WI38 (cell line): ENCODE measurements around the gene PCBP3.

Experiments
- H3K4me3 ChIP-seq: 2 replicates; pipeline ENCODE4 v1.5.1; 2011; ENCODE audit warnings: low read depth, mild to moderate bottlenecking, control low read depth, low read length
- TF ChIP-seq, protein P1 (sequence below): IDR thresholded peaks from 2 replicates; pipeline ENCODE4 v1.5.1; 2012; ENCODE audit warnings: low read depth, mild to moderate bottlenecking, control low read depth, low read length

The PCBP3 gene

DNA sequence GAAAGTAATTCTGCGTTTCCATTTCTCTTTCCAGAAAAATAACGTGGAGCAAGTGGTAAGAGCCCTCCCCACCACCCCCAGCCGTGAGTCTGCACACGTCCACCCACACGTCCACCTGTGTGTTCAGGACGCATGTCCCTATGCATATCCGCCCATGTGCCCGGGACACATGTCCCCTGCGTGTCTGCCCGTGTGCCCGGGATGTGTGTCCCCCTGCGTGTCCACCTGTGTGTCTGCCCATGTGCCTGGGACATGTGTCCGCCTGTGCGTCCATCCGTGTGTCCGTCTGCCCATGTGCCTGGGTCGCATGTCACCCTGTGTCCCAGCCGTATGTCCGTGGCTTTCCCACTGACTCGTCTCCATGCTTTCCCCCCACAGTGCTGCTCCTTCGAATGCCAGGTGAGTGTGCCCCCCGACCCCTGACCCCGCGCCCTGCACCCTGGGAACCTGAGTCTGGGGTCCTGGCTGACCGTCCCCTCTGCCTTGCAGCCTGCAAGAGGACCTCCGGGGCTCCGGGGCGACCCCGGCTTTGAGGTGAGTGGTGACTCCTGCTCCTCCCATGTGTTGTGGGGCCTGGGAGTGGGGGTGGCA is 343.7 kb downstream of the PCBP3 start:
- TF ChIP-seq, protein P1, sequence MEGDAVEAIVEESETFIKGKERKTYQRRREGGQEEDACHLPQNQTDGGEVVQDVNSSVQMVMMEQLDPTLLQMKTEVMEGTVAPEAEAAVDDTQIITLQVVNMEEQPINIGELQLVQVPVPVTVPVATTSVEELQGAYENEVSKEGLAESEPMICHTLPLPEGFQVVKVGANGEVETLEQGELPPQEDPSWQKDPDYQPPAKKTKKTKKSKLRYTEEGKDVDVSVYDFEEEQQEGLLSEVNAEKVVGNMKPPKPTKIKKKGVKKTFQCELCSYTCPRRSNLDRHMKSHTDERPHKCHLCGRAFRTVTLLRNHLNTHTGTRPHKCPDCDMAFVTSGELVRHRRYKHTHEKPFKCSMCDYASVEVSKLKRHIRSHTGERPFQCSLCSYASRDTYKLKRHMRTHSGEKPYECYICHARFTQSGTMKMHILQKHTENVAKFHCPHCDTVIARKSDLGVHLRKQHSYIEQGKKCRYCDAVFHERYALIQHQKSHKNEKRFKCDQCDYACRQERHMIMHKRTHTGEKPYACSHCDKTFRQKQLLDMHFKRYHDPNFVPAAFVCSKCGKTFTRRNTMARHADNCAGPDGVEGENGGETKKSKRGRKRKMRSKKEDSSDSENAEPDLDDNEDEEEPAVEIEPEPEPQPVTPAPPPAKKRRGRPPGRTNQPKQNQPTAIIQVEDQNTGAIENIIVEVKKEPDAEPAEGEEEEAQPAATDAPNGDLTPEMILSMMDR: no peak
- no peak overlapping the region for H3K4me3 ChIP-seq

DNA sequence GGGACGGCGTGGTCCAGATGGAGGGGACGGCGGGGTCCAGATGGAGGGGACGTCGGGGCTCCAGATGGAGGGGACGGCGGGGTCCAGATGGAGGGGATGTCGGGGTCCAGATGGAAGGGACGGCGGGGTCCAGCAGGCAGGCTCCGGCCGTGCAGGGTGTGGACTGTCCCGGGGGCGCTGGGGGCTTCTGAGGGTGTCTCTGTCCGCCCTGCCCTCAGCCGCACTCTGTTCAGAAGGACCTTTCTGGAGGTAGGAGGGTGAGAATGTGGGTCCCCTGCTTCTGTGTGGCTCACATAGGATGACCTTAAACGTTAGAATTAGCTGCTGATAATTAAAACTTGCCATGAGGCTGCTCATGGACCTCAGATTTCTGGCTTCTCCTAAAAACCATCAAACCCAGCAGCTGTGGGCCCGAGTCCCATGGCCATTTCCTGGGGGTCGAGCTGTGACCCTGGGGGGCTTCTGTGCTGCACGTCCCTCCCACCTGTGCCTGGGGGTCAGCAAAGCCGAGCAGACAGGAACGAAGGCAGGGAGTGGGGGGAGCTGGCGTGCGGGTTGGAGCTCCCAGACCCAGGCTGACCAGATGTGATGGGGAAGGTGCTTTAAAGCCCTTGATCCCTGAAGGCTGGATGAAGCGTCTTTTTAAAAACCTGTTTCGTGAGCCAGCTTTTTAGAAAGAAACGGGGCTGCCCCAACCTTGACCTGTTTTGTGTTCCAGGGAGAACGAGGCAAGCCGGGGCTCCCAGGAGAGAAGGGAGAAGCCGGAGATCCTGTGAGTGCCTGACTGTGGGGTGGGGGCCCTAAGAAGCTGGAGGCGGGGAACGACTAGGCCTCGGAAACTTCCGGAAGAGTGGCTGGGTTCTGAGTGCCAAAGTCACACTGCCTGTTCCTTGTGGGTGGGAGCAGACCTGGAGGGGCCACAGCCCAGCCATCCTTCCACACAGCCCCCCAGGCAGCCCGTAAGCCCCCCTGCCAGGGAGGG is 345.1 kb downstream of the PCBP3 start:
- TF ChIP-seq, protein P1: no peak
- no peak overlapping the region for H3K4me3 ChIP-seq

DNA sequence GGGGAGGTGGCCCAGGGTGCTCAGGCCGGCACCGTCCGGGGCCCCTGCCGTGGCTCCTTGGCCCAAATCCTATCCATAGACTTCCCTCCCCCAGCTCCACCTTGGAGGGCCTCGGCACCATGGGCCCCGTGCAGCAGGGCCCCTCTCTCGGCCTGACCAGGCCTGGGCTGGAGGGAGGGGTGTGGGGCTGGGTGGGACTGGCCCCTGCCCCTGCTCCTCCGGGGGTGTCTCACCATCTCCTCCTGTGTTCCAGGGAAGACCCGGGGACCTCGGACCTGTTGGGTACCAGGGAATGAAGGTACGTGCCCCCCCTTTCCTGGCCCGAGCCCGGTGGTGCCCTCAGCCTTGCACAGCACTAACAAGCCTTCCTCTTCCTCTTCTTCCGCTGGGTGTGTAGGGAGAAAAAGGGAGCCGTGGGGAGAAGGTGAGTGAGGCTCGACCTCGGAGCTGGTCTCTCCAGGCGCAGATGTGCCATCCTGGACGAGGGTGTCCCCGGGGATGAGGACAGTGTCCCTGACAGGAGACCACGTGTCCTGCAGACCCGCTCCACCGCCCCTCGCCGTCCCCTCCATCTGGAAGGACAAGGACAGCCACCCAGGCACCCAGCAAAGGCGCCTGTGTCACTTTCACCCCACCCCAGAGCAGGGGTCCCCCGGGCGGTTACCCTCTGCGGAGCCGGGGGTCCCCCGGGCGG is 346.0 kb downstream of the PCBP3 start:
- no peak overlapping the region for H3K4me3 ChIP-seq
- TF ChIP-seq, protein P1: no peak

DNA sequence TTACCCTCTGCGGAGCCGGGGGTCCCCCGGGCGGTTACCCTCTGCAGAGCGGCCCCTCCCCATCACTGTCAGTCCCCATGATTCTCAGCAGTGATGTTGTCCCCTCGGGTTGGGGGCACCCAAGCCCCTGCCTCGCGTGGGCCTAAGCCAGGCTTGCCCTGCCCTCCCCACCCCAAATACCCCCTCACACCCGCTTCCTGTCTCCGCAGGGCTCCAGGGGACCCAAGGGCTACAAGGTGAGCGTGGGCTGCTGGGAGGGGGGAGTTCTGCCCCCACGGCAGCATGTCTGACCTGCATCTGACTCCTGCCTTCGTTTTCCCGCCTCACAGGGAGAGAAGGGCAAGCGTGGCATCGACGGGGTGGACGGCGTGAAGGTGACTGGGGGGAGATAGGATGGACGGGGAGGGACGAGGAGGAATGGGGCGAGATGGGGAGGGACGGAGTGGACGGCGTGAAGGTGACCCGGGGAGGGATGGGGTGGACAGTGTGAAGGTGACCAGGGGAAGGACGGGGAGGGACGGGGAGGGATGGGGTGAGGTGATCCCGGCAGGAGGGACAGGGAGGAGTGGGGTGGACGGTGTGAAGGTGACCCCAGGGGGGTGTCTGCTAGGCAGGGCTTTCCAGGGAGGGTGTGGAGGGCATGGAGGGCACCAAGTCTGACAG is 346.7 kb downstream of the PCBP3 start:
- TF ChIP-seq, protein P1: no peak

DNA sequence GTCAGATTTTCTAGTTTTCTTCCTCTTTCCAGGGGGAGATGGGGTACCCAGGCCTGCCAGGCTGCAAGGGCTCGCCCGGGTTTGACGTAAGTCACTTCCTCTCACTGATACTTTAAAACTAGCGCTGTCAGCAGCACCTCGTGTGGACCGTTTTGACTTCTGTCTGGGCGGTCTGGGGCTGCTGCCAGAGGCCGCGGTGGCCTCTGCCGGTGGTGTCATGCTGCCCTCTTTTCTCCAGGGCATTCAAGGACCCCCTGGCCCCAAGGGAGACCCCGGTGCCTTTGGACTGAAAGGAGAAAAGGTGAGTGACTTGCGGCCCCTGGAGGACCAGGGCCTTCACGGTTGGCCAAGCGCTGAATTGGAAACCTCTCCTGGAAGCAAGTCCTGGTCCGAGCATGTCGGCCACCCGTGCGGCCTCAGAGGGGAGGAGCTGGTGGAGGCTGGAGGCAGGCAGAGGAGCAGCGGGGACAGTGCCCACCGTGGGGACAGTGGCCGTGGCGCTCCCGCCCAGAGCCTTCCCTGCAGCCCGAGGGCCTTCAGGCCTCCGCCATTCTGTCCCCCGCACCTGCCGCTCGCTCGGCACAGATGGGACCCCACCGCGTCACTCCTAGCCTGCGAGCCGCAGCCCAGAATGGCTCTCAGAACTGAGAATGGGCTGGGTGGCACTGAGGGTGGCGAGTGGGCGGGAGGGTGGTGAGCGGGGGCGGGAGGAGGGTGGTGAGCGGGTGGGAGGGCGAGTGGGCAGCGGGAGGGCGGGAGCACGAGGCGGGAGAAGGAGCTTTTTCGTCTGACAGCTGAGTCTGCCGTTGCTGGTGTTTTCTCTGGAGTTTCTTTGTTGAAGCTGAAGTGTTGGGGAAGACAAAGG is 347.4 kb downstream of the PCBP3 start:
- TF ChIP-seq, protein P1: no peak
- no peak overlapping the region for H3K4me3 ChIP-seq

More for the DNA sequence above, 346.7 kb downstream of the PCBP3 start:
- no peak overlapping the region for H3K4me3 ChIP-seq

DNA sequence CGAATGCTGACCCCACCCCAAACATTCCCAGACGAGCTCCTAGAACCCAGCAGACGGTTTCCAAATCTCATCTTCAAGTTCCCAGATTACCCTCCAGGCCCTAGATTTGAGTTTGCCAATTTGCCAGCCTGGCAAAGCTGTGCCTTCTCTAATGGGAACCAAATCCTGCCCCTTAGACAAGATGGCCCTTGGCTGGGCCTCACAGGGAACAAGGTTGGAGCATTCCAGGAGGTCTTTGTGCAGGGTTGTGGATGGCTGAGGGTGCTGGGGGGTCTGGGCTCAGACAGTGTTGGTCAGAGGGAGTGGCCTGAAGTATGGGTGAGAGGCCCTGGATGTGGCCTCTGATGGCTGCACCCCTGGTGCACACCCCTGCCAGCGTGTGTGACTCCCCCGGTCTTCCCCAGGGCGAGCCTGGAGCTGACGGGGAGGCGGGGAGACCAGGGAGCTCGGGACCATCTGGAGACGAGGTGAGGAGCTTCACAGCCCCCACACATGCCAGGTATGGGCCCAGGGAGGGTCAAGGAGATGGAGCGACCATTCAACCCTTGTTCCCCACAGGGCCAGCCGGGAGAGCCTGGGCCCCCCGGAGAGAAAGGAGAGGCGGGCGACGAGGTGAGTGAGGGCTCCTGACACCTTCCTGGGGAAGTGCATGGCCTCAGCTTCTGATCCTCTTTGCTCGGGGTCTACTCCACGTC is 348.2 kb downstream of the PCBP3 start:
- TF ChIP-seq, protein P1: no peak
- H3K4me3 ChIP-seq: no peak overlapping the region
